Head of caudate nucleus (tissue), 42 donors: ENCODE data around the gene SMCO2.

Experiments used
- DNase-seq, 42 donors: peaks; one replicate each; pipeline versions ENCODE4 v3.0.0 to v3.0.0-alpha.2; 2020 to 2021; ENCODE audit warnings: mixed read lengths in 7 of 42
- intact Hi-C: fragments of 100-400 bp; cut with DNase I; formaldehyde crosslinking; loops from one replicate; pipeline ENCODE4 v1.15.0; 2022

SMCO2 gene

DNA sequence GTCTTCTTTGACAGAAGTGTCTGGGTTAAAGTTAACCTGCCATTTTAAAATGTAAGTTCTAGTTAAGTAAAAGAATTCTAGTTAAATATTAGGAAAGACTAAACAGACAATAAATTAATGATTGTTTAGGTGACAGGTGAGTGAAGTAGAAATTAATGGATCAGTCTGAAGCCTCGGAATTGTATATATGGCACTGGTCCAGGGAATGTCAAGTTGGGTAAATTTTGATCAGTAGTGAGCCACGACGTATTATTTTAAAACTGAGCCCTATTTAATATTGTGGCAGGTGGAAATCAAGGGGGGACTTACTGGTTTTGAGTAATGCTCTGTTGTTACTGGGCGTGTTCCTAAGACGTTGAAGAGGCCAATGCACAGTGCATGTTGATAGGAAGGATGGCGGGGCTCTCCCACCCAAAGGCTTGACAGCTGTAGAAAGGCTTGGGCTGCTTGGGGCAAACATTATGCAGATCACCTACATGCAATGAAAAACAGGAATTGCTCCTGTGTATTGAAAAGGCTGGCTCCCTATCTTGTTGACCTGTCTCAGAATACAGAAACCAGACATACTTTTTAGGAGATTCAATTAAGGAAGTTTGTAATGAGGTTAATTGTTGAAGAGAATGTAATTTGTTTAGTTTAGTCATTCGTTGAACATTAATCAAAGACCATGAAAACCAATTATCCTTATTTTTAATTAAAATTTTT lies 71.6 kb downstream of the SMCO2 start:
- DNase-seq, result no peak
- intact Hi-C loops, result no loop called here

DNA sequence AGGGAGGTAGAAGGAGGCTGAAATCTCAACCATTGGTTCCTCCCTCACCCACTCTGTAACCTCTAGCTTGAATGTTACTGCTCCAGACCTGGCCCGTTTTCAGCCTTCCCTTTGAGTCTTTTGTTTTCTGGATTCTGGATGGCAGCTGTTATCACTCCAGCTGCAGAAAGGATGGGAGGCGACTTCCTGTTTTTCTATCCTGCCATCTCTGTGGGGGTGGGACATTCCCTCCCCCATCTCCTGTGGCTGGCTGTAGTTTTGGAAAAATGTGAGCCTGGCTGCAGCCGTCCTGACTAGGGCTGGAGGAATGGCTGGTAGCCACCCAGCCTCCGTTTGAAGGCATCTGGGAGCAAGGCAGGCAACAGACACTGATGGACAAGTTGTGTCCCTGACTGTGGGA lies 74.5 kb downstream of the SMCO2 start:
- intact Hi-C loops, result loop anchor here (10.0 kb wide), 2 partner anchors 86 to 184 kb away; no protein-coding TSS in a partner anchor

DNA sequence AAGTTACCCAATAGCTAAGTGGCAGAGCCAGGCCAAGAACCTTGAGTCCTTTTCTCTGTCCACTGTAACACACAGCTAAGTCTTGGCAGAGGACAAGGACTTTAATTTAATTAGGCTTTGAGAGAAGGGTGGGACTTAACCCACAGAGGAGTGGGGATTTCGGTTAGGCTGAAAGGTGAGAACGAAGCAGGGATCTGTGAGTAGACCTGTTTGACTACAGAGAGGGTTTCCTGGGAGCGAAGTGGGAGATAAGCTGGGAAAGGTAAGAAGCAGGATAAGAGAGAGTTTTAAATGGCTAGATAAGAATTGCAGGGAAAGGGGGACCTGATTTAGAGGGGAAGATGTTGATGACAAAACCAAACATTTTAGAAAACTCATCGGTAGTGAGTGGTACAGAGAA lies 75.4 kb downstream of the SMCO2 start:
- intact Hi-C loops, result loop anchor here (10.0 kb wide), 2 partner anchors 87 to 183 kb away; no protein-coding TSS in a partner anchor
- DNase-seq, result no peak

More for the DNA sequence above, 74.5 kb downstream of the SMCO2 start:
- DNase-seq, result peak in 21 of 42 donors; percentile 7 to 57 (median 21)

DNA sequence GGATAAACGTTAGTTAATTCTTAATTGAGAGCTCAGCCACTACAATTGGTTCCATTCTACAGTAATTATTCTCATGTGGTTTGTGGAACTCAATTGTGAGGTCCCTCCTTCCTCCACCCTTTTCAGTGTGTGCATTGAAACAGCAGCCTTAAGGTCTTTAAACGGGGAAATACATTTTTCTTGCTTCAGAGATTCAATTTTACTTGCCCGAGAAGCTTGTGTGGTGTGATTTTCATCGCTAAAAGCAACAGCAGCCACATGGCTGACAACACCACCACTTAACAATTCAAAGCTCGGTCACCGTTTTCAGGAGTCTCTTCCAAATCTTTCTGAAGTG lies 76.7 kb downstream of the SMCO2 start:
- intact Hi-C loops, result loop anchor here (10.0 kb wide), 2 partner anchors 88 to 182 kb away; no protein-coding TSS in a partner anchor
- DNase-seq, result peak in 1 of 42 donors; percentile 7

DNA sequence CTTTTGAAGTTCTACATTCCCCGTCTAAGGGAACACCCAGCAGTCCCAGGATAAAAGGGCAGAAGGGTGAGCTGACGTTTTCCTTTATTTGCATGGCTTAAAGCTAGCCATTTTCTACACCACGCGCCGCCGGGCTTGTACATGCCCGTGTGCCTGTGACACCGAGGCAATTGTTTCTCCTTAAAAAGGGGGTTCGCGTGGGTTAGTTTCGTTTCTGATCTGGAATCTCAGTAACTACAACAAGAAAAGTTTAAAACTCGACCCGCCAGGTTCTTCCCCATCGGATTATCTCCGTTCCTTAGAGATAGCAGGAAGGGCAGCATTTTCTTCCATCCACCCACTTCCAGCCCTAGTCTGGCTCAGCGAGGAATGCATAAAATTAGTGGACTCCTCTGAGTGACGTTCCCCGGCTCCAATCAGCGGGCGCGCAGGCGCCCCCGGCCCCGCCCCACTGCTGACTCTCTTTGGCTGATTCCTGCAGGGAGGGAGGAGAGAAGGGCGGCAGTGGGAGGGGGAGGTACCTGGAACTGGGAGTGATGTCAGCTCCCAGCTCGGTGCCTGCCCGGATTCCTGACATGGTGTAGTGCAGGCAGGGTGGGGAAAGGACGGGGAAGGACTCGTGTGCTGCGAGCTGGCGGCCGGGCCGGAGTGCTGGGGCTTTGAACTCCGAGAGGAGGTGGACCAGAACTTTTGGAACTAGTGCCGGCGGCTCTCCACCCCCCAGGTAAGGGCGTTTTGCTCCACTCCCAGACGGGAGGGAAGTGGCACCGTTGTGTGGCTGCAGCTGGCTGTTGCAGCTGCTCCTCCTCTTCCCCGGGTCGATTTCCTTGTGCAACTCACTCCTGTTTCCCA lies 77.3 kb downstream of the SMCO2 start, which contains the start of gene PPFIBP1:
TSS of gene PPFIBP1 (plus strand) at position 565 of the 852 bp plus-strand sequence. CDS start 109,191 bp downstream, outside the sequence.
- intact Hi-C loops, result loop anchor here (10.0 kb wide), 2 partner anchors 89 to 181 kb away; no protein-coding TSS in a partner anchor

DNA sequence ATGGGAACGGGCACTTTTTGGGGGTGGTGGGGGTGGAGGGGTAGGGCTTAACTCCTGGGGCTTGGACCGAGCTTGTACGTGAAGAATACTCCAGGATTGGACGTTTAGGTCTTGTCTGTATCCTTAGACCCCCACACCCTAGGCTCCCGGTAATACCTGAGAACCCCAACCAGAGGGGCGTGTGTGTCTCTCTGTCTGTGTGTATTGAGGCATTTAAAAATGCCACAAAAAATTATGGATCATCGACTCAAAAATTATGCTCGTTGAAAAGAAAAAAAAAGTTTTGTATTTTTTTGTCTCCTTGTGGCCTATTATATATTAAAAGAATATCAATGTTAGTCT lies 77.9 kb downstream of the SMCO2 start:
- intact Hi-C loops, result loop anchor here (10.0 kb wide), 2 partner anchors 90 to 180 kb away; no protein-coding TSS in a partner anchor
- DNase-seq, result no peak

More for the DNA sequence above, 77.3 kb downstream of the SMCO2 start, which contains the start of gene PPFIBP1:
- DNase-seq, result peak; percentile 96 to 100 (median 100)

DNA sequence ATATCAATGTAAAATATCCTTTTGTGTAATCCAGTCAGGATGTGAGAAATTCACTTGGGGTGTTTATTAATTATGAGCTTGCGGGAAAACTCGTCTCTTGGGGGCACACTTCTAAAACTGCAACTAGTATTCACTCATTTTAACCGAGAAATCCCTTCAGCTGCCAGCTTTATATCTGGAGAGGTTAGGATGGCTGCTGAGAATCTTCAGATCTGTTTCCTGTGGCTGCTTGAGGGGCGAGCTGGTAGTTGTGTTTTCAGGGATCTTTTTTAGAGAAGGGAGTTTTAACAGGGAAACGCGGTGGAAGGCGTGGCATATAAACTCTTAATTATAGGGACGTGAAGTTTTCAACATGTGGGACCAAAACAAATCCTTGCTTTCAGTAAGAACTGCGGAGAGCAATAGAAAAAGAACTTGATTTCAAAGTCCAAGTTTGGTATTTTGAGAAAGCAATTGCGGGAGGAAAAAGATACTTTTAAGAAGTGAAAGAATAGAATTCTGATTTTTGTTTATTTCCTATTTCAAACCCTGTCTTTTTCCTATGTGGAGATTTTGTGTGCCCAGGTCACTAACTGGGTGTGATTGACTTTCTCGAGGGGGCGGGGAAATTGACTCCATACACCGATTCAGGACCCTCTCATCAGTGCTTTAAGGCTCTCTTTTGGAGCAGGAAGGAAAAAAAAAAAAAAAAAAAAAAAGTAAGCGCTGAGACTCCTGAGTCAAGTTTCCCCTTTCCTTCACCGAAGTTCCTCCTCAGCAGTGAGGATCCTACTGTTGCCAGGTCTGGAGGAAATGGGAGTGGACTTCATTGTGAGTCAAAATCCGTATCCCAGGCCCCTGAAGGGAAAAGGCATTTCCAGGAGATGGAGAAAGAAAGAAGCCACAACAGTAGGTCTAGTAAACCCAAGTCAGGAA lies 78.6 kb downstream of the SMCO2 start:
- peak in 10 of 42 donors; percentile 6 to 57 (median 20) for DNase-seq

DNA sequence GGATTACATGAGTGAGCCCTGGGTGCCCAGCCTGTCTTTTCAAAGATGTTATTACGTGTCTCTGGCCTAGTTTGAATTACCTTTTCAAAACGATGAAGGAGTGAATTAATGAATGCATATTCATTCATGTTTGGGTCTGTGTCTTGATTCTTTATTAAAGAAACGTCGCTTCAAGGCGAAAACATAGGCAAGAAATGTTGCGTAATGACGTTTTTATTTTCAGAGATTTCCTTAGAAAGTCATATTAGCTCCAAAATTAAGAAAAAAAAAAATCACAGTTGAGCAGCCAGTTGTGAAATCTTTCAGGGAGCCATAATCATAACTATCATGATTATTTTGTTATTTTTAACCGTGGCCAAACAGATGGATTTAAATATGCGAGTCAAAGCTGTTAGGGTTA lies 81.0 kb downstream of the SMCO2 start:
- intact Hi-C loops, result loop anchor here (10.0 kb wide), 2 partner anchors 93 to 177 kb away; no protein-coding TSS in a partner anchor
- DNase-seq, result no peak

More for the DNA sequence above, 78.6 kb downstream of the SMCO2 start:
- intact Hi-C loops, result loop anchor here (10.0 kb wide), 2 partner anchors 90 to 180 kb away; no protein-coding TSS in a partner anchor

DNA sequence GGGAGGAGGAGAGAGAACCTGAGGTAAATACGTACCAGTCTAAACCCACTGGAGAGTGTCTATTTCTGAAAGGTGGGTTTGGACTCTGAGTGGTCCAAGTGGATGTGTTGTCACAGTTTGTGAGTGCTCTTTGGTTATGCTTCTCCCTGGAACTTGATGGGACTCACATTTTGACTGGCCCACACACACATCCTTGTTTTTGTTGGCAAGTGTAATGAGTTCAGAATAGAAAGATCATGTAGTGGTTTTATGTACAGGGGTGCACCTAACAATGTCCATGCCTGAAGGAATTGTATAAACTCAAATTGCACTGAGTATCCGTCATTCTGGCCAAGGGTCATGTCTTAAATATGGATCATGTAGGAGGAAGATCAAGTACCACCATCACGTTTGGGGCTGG lies 82.3 kb downstream of the SMCO2 start:
- no peak for DNase-seq
- intact Hi-C loops, result loop anchor here (10.0 kb wide), 2 partner anchors 94 to 176 kb away; no protein-coding TSS in a partner anchor

DNA sequence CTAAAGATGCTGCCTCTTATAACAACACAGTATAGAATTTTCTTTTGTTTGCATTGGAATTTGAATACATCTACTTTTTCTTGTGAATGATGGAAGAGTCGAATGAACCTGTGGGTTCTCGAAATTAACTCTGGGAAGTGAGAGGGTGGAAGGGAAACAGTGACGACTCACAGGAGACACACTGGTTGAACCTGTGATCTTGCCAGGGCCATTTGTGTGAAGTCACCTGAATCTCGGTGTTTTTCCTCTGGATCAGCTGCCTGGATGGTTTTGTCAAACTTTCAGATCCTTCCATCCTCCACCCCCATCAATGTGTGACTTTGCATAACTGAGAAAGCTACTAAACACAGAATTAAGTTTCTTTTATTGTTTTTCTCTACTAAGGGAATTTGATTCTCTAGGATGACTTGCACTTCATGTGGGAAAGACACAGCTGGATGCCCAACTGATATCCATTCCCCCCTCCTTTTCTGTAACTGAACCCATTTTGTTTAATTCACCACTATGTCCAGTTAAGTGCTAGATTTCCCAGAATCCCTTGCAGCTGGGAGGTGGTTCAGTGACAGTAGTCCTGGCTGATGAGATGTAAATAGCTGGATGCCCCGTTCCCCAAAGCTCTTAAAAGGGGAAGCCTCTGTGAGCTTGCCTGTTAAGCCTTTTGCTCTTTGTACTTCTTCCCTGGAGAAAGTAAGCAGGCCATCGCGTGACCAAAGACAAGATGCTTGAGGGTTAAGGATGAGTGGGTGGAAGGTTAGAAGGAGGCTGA lies 83.8 kb downstream of the SMCO2 start:
- intact Hi-C loops, result loop anchor here (5.0 kb wide), 1 partner anchor 107 kb away; no protein-coding TSS in a partner anchor
- DNase-seq, result no peak

DNA sequence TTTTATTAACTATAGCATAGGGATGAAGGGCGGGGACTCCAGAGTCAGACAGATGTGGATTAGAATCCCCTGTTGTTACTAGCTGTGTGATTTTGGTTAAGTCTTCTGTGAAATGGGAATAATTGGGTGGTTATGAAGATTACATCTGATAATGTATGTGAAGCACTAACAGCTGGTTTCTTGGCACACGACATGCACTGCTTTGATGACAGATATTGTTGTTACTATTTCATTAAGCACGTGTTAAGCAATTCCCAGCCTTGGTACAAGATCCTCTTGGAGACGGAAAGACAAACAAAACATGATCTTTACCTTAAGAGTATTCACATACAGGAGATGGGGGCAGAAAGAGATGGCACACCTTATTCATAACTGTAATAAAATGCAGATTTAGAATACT lies 85.4 kb downstream of the SMCO2 start:
- no peak for DNase-seq
- intact Hi-C loops, result loop anchor here (5.0 kb wide), 1 partner anchor 105 kb away; no protein-coding TSS in a partner anchor

DNA sequence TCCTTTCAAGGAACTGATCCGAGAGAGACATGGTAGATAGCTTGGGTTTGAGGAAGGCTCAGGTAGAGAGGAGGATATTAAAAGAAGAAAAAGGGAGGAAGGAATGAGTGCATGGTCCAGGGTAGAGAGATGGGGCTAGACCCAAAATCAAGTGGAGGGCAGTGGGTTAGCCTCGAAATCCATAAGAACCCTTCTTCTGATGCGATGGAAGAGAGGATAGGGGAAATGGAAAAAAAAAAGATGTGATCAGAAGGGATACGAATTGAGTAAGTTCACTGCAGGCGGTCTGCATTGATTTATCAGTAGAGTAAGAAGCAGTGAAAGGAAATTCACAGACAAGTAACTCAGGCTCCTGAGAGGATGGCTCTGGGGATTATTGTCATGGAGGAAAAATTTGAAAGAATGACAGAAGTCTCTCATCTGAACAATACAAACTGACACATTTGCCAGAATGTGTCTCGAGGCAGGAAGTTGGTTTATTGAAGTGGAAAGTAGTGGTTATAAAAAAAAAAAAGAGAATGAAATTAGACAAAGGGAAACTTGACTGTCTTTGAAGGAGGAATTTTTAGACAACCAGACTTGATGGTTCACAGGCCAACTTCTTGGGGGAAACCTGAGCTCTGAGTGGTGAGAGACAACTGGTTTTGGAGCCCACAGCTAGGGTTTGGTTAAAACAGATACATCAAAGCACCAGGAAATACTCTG lies 87.7 kb downstream of the SMCO2 start:
- intact Hi-C loops, result loop anchor here (5.0 kb wide), 1 partner anchor 103 kb away; no protein-coding TSS in a partner anchor
- no peak for DNase-seq

DNA sequence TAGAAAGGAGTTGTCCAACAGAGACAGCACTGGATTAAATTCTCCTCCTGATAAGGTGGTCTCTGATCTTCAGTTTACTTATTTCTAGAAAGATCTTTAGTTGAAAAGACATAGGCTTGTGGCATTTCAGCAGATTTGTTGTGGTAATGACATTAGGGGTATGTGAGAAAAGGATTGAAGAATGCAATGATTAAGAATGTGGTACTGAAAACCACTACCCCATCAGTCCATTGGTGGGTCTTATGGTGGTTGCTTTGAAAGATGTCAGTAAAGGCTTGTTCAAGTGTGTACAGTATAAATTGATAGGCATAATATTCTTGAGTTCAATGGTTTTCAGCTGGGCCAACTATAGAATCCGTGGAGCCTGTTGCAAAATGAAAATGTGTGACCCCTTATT lies 88.2 kb downstream of the SMCO2 start:
- no peak for DNase-seq
- intact Hi-C loops, result loop anchor here (5.0 kb wide), 1 partner anchor 103 kb away; no protein-coding TSS in a partner anchor

DNA sequence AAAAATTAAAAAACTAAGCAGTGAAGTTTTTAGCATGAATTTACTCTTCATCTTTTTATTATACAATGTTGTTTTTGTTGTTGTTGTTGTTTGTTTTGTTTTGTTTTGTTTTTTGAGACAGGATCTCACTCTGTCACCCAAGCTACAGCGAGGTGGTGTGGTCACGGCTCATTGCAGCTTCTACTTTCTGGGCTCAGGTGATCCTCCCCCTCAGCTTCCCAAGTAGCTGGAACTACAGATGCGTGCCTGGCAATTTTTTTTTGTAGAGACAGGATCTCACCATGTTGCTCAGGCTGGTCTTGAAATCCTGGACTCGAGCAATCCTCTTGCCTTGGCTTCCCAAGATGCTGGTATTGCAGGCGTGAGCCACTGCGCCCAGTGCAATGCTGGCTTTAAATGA lies 88.8 kb downstream of the SMCO2 start:
- peak in 1 of 42 donors; percentile 13 for DNase-seq
- intact Hi-C loops, result no loop called here

DNA sequence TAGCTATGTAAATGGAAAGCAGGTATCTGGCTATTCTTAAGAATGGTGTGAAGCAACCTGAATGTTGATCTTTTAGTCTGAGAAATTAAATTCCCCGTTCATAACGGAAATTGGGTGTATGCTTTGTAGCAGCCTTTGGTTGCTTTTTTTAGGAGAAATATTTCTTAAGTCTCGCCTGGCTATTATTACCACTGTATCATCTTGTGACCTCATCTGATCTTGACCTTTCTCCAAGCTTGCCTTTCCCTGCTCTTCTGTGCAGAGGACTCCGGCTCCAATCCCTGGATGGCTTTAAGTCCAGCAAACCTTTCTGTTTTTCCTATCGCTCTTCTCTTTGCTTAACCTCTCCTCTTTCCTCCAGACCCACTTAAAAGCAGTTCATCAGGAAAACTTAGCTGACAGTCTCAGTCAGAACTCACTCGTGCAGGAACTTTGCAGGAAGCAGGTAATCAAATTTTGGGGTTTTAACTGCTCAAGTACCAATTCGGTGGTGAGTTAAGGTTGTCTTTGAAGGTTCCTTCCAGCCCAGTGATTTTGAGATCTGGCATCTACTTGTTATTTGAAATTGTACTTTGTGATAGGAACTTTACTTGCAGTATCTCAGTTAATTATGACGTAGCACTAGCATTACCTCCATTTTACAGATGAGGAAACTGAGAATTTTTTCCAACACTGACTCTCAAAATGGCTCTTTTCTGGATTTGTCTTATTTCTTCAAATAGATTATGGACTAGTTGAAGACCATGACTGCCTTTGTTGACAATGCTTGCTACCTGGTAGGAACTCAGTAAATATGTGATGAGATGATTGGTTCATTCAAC lies 91.5 kb downstream of the SMCO2 start:
- intact Hi-C loops, result no loop called here
- DNase-seq, result no peak

DNA sequence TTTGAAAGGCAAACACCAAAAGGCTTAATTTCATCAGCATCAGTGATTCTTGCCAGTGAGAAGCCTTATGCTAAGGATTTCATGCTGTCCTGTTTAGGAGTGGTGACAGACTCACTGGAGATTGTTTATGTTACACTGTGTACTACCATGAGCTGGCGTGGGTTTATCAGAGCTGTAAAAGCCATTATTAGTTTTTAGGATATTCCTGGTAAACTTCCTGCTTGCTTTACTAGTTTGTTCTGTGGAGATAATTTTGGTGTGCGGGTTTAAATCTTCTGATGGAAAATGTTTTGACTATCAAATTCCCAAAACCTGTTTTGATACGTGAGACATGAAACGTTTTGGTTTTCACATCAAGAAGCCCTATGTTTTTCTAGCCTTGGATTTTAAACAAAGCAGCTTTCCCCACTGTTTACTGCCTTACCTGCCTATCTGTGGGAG lies 92.7 kb downstream of the SMCO2 start:
- intact Hi-C loops, result no loop called here

More for the DNA sequence above, 92.7 kb downstream of the SMCO2 start:
- DNase-seq, result no peak
